ENCODE results near the gene PRCP.

PRCP gene

GRCh38 chr11:82906931-82907330 lies 6.7 kb upstream of the PRCP start:
- DNase-seq = no peak

GRCh38 chr11:82906236-82906635 lies 6.0 kb upstream of the PRCP start:
- DNase-seq = no peak

GRCh38 chr11:82903843-82904586 lies 3.8 kb upstream of the PRCP start:
- no peak for DNase-seq

GRCh38 chr11:82902880-82903279 lies 2.6 kb upstream of the PRCP start:
- no peak for DNase-seq

GRCh38 chr11:82901922-82902485 lies 1.8 kb upstream of the PRCP start:
- DNase-seq = no peak

GRCh38 chr11:82901165-82901921 lies 1.1 kb upstream of the PRCP start, which contains the start of gene DDIAS:
Gene DDIAS (plus strand): TSS chr11:82901736. CDS start chr11:82914739, 13,003 bp downstream.
- DNase-seq = peak; percentile 95

GRCh38 chr11:82899957-82900276 lies 313 bp downstream of the PRCP start:
- DNase-seq = no peak

GRCh38 chr11:82899186-82899820 lies 927 bp downstream of the PRCP start:
- no peak for DNase-seq

GRCh38 chr11:82898241-82898640 lies 2.0 kb downstream of the PRCP start:
- no peak for DNase-seq

- DNase-seq = no peak
Measured at GRCh38 chr11:82896183-82896582, 4.0 kb downstream of the PRCP start.

GRCh38 chr11:82895437-82896091 lies 4.7 kb downstream of the PRCP start:
- no peak for DNase-seq

GRCh38 chr11:82892611-82893169 lies 7.5 kb downstream of the PRCP start:
- no peak for DNase-seq

- DNase-seq = no peak
Measured at GRCh38 chr11:82890936-82891335, 9.3 kb downstream of the PRCP start.

GRCh38 chr11:82890002-82890341 lies 10.3 kb downstream of the PRCP start:
- DNase-seq = no peak

- DNase-seq = no peak
Measured at GRCh38 chr11:82889133-82890001, 10.9 kb downstream of the PRCP start.

- DNase-seq = no peak
Measured at GRCh38 chr11:82883853-82884252, 16.4 kb downstream of the PRCP start.

GRCh38 chr11:82874646-82875523 lies 25.3 kb downstream of the PRCP start:
- no peak for DNase-seq

GRCh38 chr11:82873919-82874333 lies 26.3 kb downstream of the PRCP start:
- no peak for DNase-seq

GRCh38 chr11:82872377-82873150 lies 27.7 kb downstream of the PRCP start:
- DNase-seq = no peak

- no peak for DNase-seq
Measured at GRCh38 chr11:82871646-82872045, 28.6 kb downstream of the PRCP start.
